GM13976 (cell line): ENCODE results near the gene SH3PXD2A.

ENCODE experiments used
- DNase-seq: peaks from one replicate; pipeline ENCODE4 v3.0.0; 2012; ENCODE audit warnings: low spot score
- in situ Hi-C: fragments of 300-500 bp; cut with MboI; formaldehyde crosslinking; loops from one replicate; pipeline ENCODE4 v1.12.0; 2022; ENCODE audit warnings: low sequenced_read_pairs, mixed read lengths, inconsistent platforms; ENCODE audit not compliant: unreplicated experiment
- TF ChIP-seq, protein P1 (sequence below): IDR thresholded peaks from 2 replicates; pipeline ENCODE4 v1.5.1; 2012; ENCODE audit warnings: borderline replicate concordance, mild to moderate bottlenecking; ENCODE audit not compliant: insufficient read depth; ENCODE audit errors: extremely low read depth, missing control alignments, control extremely low read depth

The SH3PXD2A gene

GRCh38 chr10:103651783-103652476 lies 203.4 kb downstream of the SH3PXD2A start:
- DNase-seq = no peak
- TF ChIP-seq, protein P1, sequence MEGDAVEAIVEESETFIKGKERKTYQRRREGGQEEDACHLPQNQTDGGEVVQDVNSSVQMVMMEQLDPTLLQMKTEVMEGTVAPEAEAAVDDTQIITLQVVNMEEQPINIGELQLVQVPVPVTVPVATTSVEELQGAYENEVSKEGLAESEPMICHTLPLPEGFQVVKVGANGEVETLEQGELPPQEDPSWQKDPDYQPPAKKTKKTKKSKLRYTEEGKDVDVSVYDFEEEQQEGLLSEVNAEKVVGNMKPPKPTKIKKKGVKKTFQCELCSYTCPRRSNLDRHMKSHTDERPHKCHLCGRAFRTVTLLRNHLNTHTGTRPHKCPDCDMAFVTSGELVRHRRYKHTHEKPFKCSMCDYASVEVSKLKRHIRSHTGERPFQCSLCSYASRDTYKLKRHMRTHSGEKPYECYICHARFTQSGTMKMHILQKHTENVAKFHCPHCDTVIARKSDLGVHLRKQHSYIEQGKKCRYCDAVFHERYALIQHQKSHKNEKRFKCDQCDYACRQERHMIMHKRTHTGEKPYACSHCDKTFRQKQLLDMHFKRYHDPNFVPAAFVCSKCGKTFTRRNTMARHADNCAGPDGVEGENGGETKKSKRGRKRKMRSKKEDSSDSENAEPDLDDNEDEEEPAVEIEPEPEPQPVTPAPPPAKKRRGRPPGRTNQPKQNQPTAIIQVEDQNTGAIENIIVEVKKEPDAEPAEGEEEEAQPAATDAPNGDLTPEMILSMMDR = no peak
- in situ Hi-C loops = no loop called here

DNA sequence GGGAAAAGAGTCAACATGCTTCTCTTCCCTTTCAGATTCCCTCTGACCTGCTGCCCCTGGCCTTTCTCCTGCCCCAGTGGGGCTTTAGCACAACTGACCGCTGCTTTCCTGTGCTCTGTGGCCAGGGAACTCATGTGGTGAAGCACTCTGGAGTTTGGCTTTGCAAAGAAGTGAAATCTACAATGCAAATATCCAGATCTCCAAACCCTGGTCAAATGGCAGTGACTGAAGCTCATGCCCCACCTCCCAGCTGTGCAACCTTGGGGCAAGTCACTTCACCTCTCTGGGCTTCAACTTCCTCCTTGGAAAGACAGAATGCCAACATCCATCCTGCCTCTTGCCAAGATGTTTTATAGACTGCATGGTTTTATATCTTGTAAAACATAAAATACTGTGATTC lies 204.0 kb downstream of the SH3PXD2A start:
- in situ Hi-C loops = no loop called here
- DNase-seq = no peak
- TF ChIP-seq, protein P1 = no peak

- in situ Hi-C loops = no loop called here
- DNase-seq = no peak
- TF ChIP-seq, protein P1 = no peak
Measured at GRCh38 chr10:103649654-103650423, 205.5 kb downstream of the SH3PXD2A start.

- DNase-seq = no peak
- TF ChIP-seq, protein P1 = no peak
- in situ Hi-C loops = no loop called here
Measured at GRCh38 chr10:103648636-103649532, 206.5 kb downstream of the SH3PXD2A start.

DNA sequence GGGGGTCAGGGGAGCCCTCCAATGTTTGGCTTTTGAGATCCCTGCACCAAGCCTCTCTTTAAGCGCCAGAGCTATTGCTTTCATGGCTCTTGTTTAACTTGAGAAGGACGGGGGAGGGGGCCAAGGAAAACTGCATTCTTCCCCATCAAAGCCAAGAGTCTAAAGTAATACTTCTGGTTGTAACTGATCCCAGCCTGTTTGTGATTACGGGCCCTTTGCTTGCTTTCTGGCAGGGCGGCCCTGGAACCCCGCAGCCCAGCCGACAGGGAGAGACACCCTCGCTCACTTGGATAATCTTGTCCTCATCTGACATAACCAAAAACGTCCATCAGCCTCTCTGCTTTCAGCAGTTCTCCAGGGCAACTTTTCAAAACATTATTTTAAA lies 207.1 kb downstream of the SH3PXD2A start:
- in situ Hi-C loops = no loop called here
- TF ChIP-seq, protein P1 = no peak

DNA sequence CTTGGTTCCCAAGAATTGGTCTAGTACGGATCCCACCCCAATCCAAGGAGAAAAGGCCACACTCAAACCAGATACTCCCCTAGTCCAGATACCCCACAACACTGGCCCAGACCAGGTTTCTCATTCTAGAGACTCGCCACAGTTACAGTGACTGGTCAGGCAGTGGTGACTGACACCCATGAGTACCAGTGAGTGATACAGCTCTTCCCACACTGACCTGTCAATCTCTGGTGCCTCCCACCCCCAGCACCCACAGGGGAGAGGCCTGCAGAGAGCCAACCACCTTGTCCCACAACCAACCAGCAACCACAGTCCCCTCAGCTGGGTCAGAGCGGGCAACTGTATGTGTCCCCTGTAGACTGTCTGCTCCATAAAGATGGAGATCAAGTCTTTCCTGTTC lies 209.1 kb downstream of the SH3PXD2A start:
- DNase-seq = no peak
- in situ Hi-C loops = no loop called here
- TF ChIP-seq, protein P1 = no peak

More for the DNA sequence above, 207.1 kb downstream of the SH3PXD2A start:
- no peak for DNase-seq
